OCI-LY1 (cell line): ENCODE measurements around the gene L3MBTL3.

Source experiments
- H2AFZ ChIP-seq: fragments of 200-600 bp; sonication (generic), shearing (Covaris generic); 2 replicates; pipeline ENCODE4 v1.6.0; 2014; ENCODE audit warnings: antibody characterized with exemption, mild to moderate bottlenecking, low read length
- H3F3A ChIP-seq: fragments of 200-600 bp; sonication (generic), shearing (Covaris generic); 2 replicates; pipeline ENCODE4 v1.6.0; 2014; ENCODE audit warnings: mild to moderate bottlenecking, antibody characterized with exemption, low read length, moderate library complexity; ENCODE audit not compliant: insufficient read depth
- H3K27ac ChIP-seq: fragments of 200-600 bp; sonication (generic); 2 replicates; pipeline ENCODE4 v1.5.1; 2014; ENCODE audit warnings: low read length, mixed run types, mild to moderate bottlenecking, low read depth; ENCODE audit not compliant: poor library complexity, severe bottlenecking
- H3K27me3 ChIP-seq: fragments of 200-600 bp; sonication (generic); 2 replicates; pipeline ENCODE4 v1.6.0; 2014; ENCODE audit warnings: antibody characterized with exemption, mild to moderate bottlenecking, low read length, moderate library complexity; ENCODE audit not compliant: insufficient read depth
- H3K36me3 ChIP-seq: fragments of 200-600 bp; sonication (generic); 2 replicates; pipeline ENCODE4 v1.6.1; 2014; ENCODE audit warnings: mild to moderate bottlenecking, antibody characterized with exemption, low read length, moderate library complexity, mixed read lengths; ENCODE audit not compliant: insufficient read depth
- H3K4me1 ChIP-seq: fragments of 200-600 bp; sonication (generic); 2 replicates; pipeline ENCODE4 v1.5.1; 2014; ENCODE audit warnings: mild to moderate bottlenecking, low read length, moderate library complexity; ENCODE audit not compliant: insufficient read depth, severe bottlenecking
- H3K4me2 ChIP-seq: fragments of 200-600 bp; sonication (generic), shearing (Covaris generic); 2 replicates; pipeline ENCODE4 v1.6.1; 2014; ENCODE audit warnings: low read length
- H3K4me3 ChIP-seq: fragments of 200-600 bp; sonication (generic); 2 replicates; pipeline ENCODE4 v1.5.1; 2014; ENCODE audit warnings: low read length, low read depth, mild to moderate bottlenecking, mixed read lengths; ENCODE audit not compliant: poor library complexity, severe bottlenecking
- H3K79me2 ChIP-seq: fragments of 200-600 bp; shearing (Covaris generic); 2 replicates; pipeline ENCODE4 v1.6.1; 2016; ENCODE audit warnings: mixed run types, low read length, mixed read lengths; ENCODE audit not compliant: insufficient read depth
- H3K9ac ChIP-seq: fragments of 200-600 bp; sonication (generic), shearing (Covaris generic); 2 replicates; pipeline ENCODE4 v1.6.1; 2014; ENCODE audit warnings: mild to moderate bottlenecking, low read length, mixed read lengths
- H3K9me2 ChIP-seq: fragments of 200-600 bp; sonication (generic), shearing (Covaris generic); 2 replicates; pipeline ENCODE4 v1.6.1; 2014; ENCODE audit warnings: low read depth, mild to moderate bottlenecking, low read length, mixed read lengths
- H3K9me3 ChIP-seq: fragments of 200-600 bp; shearing (Covaris generic); 2 replicates; pipeline ENCODE4 v1.6.1; 2014; ENCODE audit warnings: low read length, mixed read lengths
- H4K20me1 ChIP-seq: fragments of 200-600 bp; sonication (generic), shearing (Covaris generic); 2 replicates; pipeline ENCODE4 v1.6.0; 2016; ENCODE audit warnings: mild to moderate bottlenecking, low read length; ENCODE audit not compliant: insufficient read depth
- EZH2 ChIP-seq: fragments of 200-600 bp; sonication (generic), shearing (Covaris generic); IDR thresholded peaks from 2 replicates; pipeline ENCODE4 v1.8.0; 2017; ENCODE audit warnings: borderline replicate concordance, mixed run types, mild to moderate bottlenecking, antibody characterized with exemption, low read length, moderate library complexity, mixed read lengths
- TF ChIP-seq, protein P1 (sequence below): fragments of 200-600 bp; sonication (generic), shearing (Covaris generic); IDR thresholded peaks from 2 replicates; pipeline ENCODE4 v1.5.1; 2017; ENCODE audit warnings: mild to moderate bottlenecking, antibody characterized with exemption, low read length, moderate library complexity, mixed read lengths

Gene L3MBTL3

GRCh38 chr6:130176378-130176777 lies 158.0 kb downstream of the L3MBTL3 start:
- TF ChIP-seq, protein P1, sequence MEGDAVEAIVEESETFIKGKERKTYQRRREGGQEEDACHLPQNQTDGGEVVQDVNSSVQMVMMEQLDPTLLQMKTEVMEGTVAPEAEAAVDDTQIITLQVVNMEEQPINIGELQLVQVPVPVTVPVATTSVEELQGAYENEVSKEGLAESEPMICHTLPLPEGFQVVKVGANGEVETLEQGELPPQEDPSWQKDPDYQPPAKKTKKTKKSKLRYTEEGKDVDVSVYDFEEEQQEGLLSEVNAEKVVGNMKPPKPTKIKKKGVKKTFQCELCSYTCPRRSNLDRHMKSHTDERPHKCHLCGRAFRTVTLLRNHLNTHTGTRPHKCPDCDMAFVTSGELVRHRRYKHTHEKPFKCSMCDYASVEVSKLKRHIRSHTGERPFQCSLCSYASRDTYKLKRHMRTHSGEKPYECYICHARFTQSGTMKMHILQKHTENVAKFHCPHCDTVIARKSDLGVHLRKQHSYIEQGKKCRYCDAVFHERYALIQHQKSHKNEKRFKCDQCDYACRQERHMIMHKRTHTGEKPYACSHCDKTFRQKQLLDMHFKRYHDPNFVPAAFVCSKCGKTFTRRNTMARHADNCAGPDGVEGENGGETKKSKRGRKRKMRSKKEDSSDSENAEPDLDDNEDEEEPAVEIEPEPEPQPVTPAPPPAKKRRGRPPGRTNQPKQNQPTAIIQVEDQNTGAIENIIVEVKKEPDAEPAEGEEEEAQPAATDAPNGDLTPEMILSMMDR: no peak
- no peak for TF ChIP-seq EZH2
- H3K4me3 ChIP-seq: no peak overlapping the region
- H3K79me2 ChIP-seq: no peaks in the 10 kb centered on the region
- no peaks in the 10 kb centered on the region for H3F3A ChIP-seq
- no peaks in the 10 kb centered on the region for H3K9me3 ChIP-seq
- H3K4me1 ChIP-seq: no peaks in the 10 kb centered on the region
- no peak overlapping the region for H3K27ac ChIP-seq
- H3K4me2 ChIP-seq: no peak overlapping the region
- no peaks in the 10 kb centered on the region for H3K36me3 ChIP-seq
- H3K9ac ChIP-seq: no peak overlapping the region
- H2AFZ ChIP-seq: no peak overlapping the region
- H3K27me3 ChIP-seq: no peaks in the 10 kb centered on the region
- H4K20me1 ChIP-seq: no peaks in the 10 kb centered on the region
- no peaks in the 10 kb centered on the region for H3K9me2 ChIP-seq

GRCh38 chr6:130178692-130179091 lies 160.3 kb downstream of the L3MBTL3 start:
- Histone ChIP-seq H3K4me1 (no peaks in the 10 kb centered on the region), H3K79me2 (no peaks in the 10 kb centered on the region), H3K9ac (no peak overlapping the region), H4K20me1 (no peaks in the 10 kb centered on the region), H3K4me2 (no peak overlapping the region), H3K4me3 (no peak overlapping the region), H3K9me3 (no peaks in the 10 kb centered on the region), H3F3A (no peaks in the 10 kb centered on the region), H3K27me3 (no peaks in the 10 kb centered on the region), H2AFZ (no peak overlapping the region), H3K36me3 (no peaks in the 10 kb centered on the region), H3K9me2 (no peaks in the 10 kb centered on the region), H3K27ac (no peak overlapping the region)
- TF ChIP-seq, protein P1: no peak
- no peak for TF ChIP-seq EZH2

- Histone ChIP-seq H3K9ac (no peak overlapping the region), H3K9me3 (no peaks in the 10 kb centered on the region), H2AFZ (no peak overlapping the region), H3K4me3 (no peak overlapping the region), H3K4me2 (no peak overlapping the region), H3K4me1 (no peaks in the 10 kb centered on the region), H3K27me3 (no peaks in the 10 kb centered on the region), H3F3A (no peaks in the 10 kb centered on the region), H4K20me1 (no peaks in the 10 kb centered on the region), H3K79me2 (no peaks in the 10 kb centered on the region), H3K36me3 (no peaks in the 10 kb centered on the region), H3K27ac (no peak overlapping the region), H3K9me2 (no peaks in the 10 kb centered on the region)
- no peak for TF ChIP-seq EZH2
- TF ChIP-seq, protein P1: no peak
Observed at GRCh38 chr6:130182466-130182865, 164.1 kb downstream of the L3MBTL3 start.
